Measurements from ENCODE around the gene APOBEC3H. TPM values are rescaled to one million over a fixed set of nuclear protein-coding genes. Genes with fewer than 3 reads are reported as not detected.

Gene APOBEC3H
- total RNA-seq, 1 experiment from 2014 or later, result not detected

- no peak for DNase-seq
- H3K27me3 ChIP-seq, result no peaks in the 10 kb centered on the region
- H3K36me3 ChIP-seq, result no peaks in the 10 kb centered on the region
- no peak overlapping the region for H3K4me3 ChIP-seq
- no peaks in the 10 kb centered on the region for H3K9me3 ChIP-seq (replicated peaks)
- no peak overlapping the region for H3K27ac ChIP-seq
- H3K4me1 ChIP-seq, result no peaks in the 10 kb centered on the region; the same call in 1 of the 2 replicates
Observed at GRCh38 chr22:39148026-39148726, 51.1 kb downstream of the APOBEC3H start.

DNA sequence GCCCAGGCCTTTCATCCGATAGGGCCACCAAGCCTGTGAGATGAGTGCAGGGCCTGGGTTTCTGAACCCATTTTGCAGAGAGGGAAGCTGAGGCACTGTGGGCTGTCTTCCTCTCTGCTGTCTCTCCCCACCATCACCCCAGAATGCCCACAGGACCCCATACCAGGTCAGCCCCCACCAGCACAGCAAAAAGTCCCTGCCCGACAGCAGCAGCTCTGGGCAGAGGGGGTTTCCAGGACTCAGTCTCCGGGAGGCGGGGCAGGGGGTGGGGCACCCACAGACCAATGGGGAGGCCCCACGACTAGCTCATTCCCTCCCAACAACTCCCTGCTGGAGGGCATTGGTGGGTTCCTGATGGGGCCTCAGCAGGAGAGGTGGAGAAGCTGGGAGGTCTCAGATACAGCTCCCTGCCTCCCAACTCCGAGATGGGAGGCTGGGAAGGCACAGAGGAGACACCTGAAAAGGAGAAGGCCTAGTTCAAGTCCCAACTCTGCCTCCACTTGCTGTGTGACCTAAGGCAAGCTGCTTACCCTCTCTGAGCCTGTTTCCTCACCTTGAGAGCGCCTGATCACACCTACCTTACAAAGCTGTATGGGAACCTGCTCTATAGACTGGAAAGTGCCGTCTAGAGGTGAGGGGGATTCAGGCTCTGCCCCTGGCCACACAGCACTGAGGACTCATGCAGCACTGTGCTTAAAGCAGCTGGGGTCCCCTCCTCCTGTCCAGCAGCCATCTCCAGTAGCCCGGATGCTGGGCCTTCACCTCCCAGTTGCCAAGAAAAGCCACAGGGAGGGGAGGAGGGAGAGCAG lies 51.9 kb downstream of the APOBEC3H start:
- no peaks in the 10 kb centered on the region for H3K36me3 ChIP-seq
- no peak overlapping the region for H3K4me3 ChIP-seq
- no peaks in the 10 kb centered on the region for H3K27me3 ChIP-seq
- no peaks in the 10 kb centered on the region; the same call in 1 of the 2 replicates for H3K4me1 ChIP-seq
- no peak overlapping the region for H3K27ac ChIP-seq
- H3K9me3 ChIP-seq (replicated peaks), result no peaks in the 10 kb centered on the region
- DNase-seq, result no peak

- DNase-seq, result no peak
- H3K4me3 ChIP-seq, result no peak overlapping the region
- no peak overlapping the region for H3K27ac ChIP-seq
- no peaks in the 10 kb centered on the region for H3K36me3 ChIP-seq
- H3K27me3 ChIP-seq, result no peaks in the 10 kb centered on the region
- no peaks in the 10 kb centered on the region for H3K9me3 ChIP-seq (replicated peaks)
- H3K4me1 ChIP-seq, result no peaks in the 10 kb centered on the region; the same call in 1 of the 2 replicates
Observed at GRCh38 chr22:39149915-39150847, 53.1 kb downstream of the APOBEC3H start.

DNA sequence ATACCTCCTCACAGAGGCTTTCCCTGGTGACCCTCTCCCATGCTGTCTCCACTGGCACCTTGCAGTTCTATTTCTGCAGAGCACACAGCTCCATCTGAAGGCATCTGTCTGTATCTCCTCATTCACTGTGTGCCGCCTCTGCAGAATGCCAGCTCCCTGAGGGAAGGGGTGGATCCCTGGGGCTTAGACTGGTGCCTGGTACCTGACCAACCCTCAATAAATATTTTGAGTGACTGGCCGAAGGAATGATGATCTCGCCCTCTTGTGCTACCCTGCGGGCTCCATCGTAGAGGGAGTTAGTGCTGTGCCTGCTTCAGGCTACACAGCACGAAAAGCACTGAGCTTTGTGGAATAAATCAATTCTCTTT lies 53.8 kb downstream of the APOBEC3H start:
- Histone ChIP-seq H3K27ac (no peak overlapping the region), H3K4me3 (no peak overlapping the region)
- DNase-seq, result no peak

DNA sequence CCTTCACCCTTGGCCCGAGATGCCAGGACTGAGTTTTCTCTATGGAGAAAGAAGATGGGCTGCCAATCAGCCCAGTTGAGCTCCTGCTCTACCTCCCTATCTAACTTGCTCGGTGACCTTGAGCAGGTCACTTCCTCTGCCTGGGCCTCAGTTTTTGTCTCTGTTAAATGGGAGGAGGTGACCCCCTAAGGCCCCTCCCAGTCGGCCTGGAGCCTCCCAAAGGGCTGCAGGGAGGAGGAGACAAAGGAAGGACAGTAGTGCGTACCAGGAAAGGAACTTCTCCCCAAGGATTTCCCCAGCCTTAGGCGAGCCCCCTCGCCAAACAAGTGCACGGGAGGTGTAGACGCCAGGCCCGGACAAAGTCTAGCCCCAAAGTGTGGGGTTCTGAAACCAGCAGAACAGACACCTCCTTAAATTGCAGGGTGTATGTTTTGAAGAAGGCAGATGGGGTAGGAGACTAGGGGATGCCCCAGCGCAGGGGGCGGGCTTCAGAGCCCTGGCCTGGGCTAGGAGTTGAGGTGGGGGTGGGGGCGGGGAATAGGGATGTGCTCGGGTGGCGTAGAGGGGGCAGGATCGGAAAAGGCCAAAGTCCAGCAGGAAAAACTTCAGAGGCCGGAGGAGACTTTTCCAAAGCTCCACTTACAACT lies 54.4 kb downstream of the APOBEC3H start:
- Histone ChIP-seq H3K4me1 (no peaks in the 10 kb centered on the region; the same call in 1 of the 2 replicates), H3K27ac (no peak overlapping the region), H3K4me3 (no peak overlapping the region), H3K36me3 (no peaks in the 10 kb centered on the region), H3K27me3 (no peaks in the 10 kb centered on the region), H3K9me3 (replicated peaks) (no peaks in the 10 kb centered on the region)
- no peak for DNase-seq

More for the DNA sequence above, 53.8 kb downstream of the APOBEC3H start:
- no peaks in the 10 kb centered on the region for H3K36me3 ChIP-seq
- H3K27me3 ChIP-seq, result no peaks in the 10 kb centered on the region
- H3K9me3 ChIP-seq (replicated peaks), result no peaks in the 10 kb centered on the region
- H3K4me1 ChIP-seq, result no peaks in the 10 kb centered on the region; the same call in 1 of the 2 replicates

DNA sequence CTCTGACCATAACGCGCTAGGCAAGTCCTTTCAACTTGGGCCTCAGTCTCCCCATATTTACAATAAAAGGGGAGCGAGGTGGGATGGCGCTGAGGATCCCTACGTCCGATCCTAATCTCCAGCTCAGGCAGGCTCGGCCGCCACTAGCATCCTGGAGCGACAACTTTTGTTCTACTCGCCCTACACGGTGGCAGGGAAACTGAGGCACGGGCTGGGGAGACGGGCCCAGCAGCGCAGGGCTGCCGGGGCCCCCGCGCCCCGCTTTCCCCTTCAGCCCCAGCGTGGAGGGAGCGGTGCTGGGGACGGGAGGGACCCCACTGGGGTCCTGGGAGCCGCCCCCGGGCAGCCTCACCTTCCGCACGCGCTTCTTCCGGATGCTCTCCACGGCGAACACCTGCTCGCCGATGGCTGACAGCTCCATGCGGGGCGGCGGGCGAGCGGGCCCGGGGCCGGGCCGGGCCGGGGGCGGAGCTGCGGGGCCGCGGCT lies 55.0 kb downstream of the APOBEC3H start:
- Histone ChIP-seq H3K36me3 (no peaks in the 10 kb centered on the region), H3K4me3 (peak overlapping the region; percentile 57), H3K9me3 (replicated peaks) (no peaks in the 10 kb centered on the region), H3K27me3 (no peaks in the 10 kb centered on the region), H3K27ac (no peak overlapping the region), H3K4me1 (no peaks in the 10 kb centered on the region; the same call in 1 of the 2 replicates)
- no peak for DNase-seq

- no peak within 1 kb of the TSS for H3K27ac ChIP-seq
- no peaks in the 10 kb centered on the region for H3K9me3 ChIP-seq (replicated peaks)
- peak within 1 kb of the TSS; percentile 57 for H3K4me3 ChIP-seq
- peak; percentile 75 to 82 for DNase-seq
- H3K36me3 ChIP-seq, result no peaks in the 10 kb centered on the region
- H3K4me1 ChIP-seq, result no peaks in the 10 kb centered on the region; the same call in 1 of the 2 replicates
- no peaks in the 10 kb centered on the region for H3K27me3 ChIP-seq
Observed at GRCh38 chr22:39152511-39153219, 55.6 kb downstream of the APOBEC3H start, which contains the start of gene CBX7. Gene CBX7 (minus strand): TSS chr22:39152680. CDS start chr22:39152444, 236 bp downstream.

- Histone ChIP-seq H3K9me3 (replicated peaks) (no peaks in the 10 kb centered on the region), H3K4me1 (no peaks in the 10 kb centered on the region; the same call in 1 of the 2 replicates), H3K27ac (no peak overlapping the region), H3K4me3 (peak overlapping the region; percentile 57), H3K36me3 (no peaks in the 10 kb centered on the region), H3K27me3 (no peaks in the 10 kb centered on the region)
- no peak for DNase-seq
Observed at GRCh38 chr22:39153220-39153717, 56.2 kb downstream of the APOBEC3H start.

Other genes with a start within 250 kb of the APOBEC3H start
- 37.7 and 40.5 TPM in 2 replicates for gene CBX6, start 225.0 kb upstream of the APOBEC3H start, total RNA-seq (2014; rRNA removed; shearing (Covaris generic))
- not detected in 2 replicates for gene APOBEC3A, start 139.6 kb upstream of the APOBEC3H start, total RNA-seq (2014; rRNA removed; shearing (Covaris generic))
- 15.8 and 16.6 TPM in 2 replicates for gene APOBEC3B, start 114.9 kb upstream of the APOBEC3H start, total RNA-seq (2014; rRNA removed; shearing (Covaris generic))
- 2.3 and 2.6 TPM in 2 replicates for gene APOBEC3C, start 83.0 kb upstream of the APOBEC3H start, total RNA-seq (2014; rRNA removed; shearing (Covaris generic))
- gene APOBEC3D, start 76.1 kb upstream of the APOBEC3H start, total RNA-seq (2014; rRNA removed; shearing (Covaris generic)), result not detected in 2 replicates
- not detected in 2 replicates for gene APOBEC3F, start 56.4 kb upstream of the APOBEC3H start, total RNA-seq (2014; rRNA removed; shearing (Covaris generic))
- gene APOBEC3G, start 20.0 kb upstream of the APOBEC3H start, total RNA-seq (2014; rRNA removed; shearing (Covaris generic)), result not detected in 2 replicates
- 0.35 and 0.65 TPM in 2 replicates for gene CBX7, start 55.4 kb downstream of the APOBEC3H start, total RNA-seq (2014; rRNA removed; shearing (Covaris generic))
- 0.05 and 0.26 TPM in 2 replicates for gene PDGFB, start 147.7 kb downstream of the APOBEC3H start, total RNA-seq (2014; rRNA removed; shearing (Covaris generic))
- gene RPL3, start 222.4 kb downstream of the APOBEC3H start, total RNA-seq (2014; rRNA removed; shearing (Covaris generic)), result 1,999 and 2,056 TPM in 2 replicates